ENCODE measurements around the gene MIAT.
"Not testable (repeated sequence)": the region's sequence is repeated elsewhere in the genome, so short reads cannot be mapped to it uniquely, and the experiment has no call there.

The MIAT gene

GRCh38 chr22:26701323-26701722 is 43.9 kb downstream of the MIAT start:
- no peak for DNase-seq

- DNase-seq, result no peak
Measured at GRCh38 chr22:26702906-26703830, 45.8 kb downstream of the MIAT start.

GRCh38 chr22:26705379-26705778 is 48.0 kb downstream of the MIAT start:
- not testable (repeated sequence) for DNase-seq

DNA sequence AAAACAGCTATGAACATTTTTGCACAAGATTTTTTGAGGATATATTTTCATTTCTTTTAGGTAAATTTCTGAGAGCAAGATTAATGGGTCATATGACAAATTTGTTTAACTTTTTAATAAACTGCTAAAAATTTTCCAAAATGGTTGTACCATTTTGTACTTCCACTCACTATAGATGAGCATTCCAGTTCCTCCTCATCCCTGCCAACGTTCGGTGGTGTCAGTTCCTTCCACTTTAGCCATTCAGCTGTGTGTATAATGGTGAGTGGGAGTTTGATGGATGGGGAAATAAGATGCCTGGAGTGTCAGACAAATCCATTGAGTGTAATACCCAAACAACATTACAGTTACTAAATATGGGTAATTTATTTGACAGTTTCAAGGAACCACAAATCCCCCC is 49.7 kb downstream of the MIAT start:
- no peak for DNase-seq

- no peak for DNase-seq
Measured at GRCh38 chr22:26707581-26707980, 50.2 kb downstream of the MIAT start.

DNA sequence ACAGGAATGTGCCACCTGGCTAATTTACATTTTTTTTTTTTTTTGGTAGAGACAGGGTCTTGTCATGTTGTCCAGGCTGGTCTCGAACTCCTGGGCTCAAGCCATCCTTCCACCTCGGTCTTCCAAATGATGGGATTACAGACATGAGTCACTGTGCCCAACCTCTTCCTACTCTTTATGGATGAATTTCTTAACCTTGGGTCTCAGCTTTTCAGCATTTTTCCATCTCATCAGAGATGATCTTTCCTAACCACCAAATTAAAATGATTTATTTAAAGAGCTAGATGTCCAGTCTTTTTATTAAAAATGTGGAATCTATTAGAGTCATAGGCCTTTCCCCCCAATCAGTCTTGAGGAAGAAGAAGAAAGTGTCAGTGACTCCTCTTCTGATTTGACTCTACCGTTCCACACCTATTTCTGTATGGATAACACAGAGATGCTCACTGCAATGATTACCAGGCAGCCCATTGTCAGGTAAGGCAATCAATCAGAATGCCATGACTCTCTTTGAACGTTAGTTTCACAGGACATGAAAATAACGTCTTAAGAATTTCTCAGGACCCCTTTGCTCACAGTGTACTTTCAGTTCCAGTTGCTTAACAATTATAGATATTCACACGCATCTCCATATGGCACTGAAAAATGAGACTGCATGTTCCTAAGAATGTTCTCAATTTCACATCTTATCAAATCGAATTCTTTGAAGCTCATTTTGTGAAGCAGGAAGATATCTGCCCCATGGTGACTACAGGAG is 51.0 kb downstream of the MIAT start:
- DNase-seq, result no peak

DNA sequence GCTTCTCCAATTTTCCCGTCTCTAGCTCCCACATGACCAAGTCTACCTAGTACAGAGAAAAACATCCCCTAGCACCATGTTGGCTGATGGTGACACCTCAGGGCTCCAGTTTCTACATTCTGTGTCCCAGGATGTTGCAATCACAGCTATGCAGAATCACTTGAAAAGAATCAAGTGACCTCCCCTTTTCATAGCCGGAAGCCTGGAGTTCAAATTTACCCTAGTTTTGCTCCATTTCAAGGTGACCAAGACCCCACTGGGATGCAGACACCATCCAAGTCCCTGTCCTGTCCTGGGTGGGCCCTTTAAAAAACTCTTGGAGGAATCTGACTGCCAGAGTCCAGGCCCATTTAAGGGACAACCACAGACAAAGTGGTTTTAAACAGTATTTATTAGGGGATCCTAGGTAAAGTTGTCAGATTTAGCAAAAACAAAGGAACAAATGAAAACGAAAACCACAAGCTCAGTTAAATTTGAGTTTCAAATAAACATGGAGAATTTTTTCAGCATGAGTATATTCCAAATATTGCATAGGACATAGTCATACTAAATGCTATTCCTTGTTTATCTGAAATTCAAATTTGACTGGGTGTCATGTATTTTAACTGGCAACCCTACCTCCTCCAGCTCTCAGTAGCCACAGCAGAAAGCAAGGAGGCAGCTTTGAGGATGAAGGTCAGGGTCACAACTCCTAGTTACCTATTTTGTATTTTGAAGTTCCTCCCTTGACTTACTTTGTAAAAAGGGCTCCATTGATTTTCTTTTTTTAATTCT is 52.4 kb downstream of the MIAT start:
- no peak for DNase-seq

DNA sequence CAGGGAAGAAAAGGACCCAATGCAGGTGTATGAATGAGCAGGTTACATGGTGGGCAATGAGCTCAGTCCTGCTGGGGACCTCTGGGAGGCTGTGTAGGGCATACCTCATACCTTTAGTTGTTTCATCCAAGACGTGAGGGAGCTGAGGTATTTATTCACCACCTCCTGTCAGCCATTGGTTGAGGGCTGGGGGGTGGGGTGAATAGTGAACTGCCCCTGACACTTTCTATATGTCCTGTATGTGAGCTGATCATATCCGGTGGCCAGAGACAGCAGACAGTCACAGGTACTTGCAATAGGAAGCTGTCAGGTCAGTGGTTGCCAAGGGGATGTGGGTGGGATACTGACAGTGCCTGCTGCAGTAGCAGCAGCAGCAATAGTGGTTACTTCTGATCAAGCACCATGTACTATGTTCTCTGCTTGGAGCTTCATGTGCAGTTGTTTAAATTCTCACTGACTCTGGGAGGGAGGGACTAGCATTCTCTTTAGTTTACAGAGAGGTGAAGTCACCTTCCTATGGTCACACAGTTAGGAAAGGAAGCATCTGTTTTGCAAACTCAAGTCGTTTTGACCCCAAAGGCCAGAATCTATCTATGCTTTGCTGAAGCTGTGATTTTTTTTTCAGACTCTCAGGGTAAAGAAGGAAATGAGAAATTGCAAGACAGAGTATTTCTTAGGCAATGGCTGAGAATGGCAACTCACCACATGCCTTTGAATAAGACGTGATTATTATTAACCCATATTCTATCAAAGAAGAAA is 54.0 kb downstream of the MIAT start:
- DNase-seq, result no peak

DNA sequence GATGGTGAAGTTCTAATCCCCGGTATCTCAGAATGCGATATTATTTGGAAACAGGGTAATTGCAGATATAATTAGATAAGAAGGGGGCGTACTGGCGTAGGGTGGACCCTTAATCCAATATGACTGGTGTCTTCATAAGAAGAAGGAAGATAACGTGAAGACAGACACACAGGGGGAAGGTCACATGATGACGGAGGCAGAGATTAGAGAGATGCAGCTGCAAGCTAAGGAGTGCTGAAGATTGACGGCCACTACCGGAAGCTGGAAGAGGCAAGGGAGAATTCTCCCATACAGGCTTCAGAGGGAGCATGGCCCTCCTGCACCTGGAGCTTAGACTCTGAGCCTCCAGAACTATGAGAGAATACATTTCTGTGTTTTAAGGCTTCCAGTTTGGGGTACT is 54.8 kb downstream of the MIAT start:
- DNase-seq, result no peak

GRCh38 chr22:26713823-26714449 is 56.5 kb downstream of the MIAT start:
- DNase-seq, result no peak

DNA sequence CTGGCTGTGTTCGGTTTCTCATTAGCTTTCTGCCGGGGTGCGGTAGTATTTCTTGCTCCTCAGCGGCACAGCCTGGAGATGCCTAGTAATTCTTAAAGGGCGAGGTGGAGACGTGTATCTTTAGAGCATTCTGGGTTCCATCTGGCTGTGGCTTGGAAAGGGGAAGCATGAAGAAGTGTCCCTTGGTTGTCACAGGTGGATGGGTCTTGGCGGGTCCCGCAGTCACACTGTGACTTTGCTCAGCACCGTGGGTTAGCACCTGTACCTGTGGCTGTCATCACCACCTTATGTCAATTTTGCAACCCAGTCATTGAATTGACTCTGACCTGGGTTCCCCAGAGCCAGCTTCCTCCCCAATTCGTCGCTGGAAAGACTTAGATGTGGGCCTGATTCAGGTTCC is 57.6 kb downstream of the MIAT start:
- no peak for DNase-seq

DNA sequence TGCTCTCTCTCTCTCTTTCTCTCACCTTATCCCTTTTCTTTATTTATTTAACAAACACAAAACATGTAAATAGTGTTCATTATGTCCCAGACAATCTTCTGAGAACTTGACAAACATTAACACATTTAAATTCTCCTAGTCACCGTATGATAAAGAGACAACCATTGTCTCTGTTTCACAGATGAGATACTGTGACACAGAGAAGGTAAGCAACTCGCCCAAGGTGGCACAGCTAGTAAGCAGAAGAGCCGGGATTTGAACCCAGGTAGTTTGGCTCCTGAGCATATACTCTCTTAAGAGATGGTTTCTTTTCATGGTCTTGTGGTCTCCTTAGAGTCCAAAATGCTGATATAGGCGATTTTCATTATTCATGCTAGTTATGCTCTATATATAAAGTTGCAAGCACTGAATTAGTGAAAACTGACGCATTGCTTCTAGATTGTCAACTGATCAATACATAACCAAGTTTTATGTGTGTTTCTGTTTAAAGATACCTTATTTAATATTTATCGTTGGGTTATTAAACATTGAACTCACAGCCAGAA is 58.1 kb downstream of the MIAT start:
- no peak for DNase-seq

DNA sequence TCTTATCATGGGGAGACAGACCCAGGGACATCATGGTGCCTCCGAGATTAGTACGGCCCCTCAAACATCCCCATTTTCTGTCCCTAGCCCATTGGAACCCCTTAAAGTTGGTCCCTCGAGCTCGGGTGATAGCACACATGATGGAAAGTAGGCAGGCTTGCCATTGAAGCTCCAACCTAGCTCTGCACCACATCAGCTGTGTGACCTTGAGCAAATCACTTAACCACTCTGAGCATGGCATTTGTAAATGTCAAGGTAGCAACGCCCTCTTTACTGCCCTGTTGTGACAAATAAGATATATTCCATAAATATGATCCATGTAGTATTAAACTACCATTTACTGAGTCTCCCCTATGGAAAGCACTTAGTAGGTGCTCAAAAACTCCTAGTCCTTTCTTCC is 61.1 kb downstream of the MIAT start:
- no peak for DNase-seq

DNA sequence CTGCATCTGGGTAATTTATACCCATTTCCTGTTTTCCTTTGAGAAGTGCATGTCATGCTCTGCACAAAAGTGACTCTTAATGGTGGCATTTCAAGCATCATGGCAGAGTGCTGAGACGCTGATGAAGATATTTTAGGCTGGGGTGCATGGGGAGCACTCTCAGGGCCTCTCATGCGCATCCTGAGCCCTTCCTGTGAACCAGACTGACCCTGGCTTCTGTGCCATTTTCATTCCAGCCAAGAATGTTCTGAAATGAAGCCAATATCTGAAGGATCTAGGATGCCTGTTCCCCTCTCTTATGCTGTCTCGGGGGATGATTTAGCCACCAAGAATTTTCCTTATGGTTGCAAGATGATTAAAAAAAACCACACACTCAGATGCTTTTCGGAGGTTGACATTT is 61.5 kb downstream of the MIAT start:
- no peak for DNase-seq

DNA sequence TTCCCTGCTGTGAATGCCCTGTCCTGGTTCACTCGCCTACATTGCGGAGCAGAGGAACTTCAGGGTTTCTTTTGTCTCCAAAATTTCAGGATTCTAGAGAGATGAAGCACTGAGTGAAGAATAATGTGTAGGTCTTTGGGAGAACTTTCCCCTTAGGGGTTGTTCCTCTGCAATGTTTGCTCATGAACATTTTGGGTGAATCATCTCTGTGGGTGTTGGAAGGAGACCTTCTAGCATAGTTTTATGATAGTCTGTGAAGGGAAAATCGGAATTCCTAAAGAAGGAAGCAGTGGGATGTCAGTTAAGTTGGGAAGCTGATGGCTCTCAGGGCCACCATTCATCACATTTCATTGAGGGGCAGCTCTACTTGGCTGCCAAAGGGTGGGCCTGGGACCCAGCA is 64.8 kb downstream of the MIAT start:
- no peak for DNase-seq

GRCh38 chr22:26724414-26724813 is 67.0 kb downstream of the MIAT start:
- DNase-seq, result no peak

- no peak for DNase-seq
Measured at GRCh38 chr22:26725012-26725676, 67.8 kb downstream of the MIAT start.

Data from NCI-H510A treated with DMSO at 0.1 percent for 48 hours (cell line).